ENCODE measurements around the gene TMEM117. TPM values are rescaled to one million over a fixed set of nuclear protein-coding genes. Genes with fewer than 3 reads are reported as not detected.

The TMEM117 gene
- polyA plus RNA-seq, 1 donor (not counting 4 experiments of a cell fraction or from before 2014, with no cell fraction given): 8.5 TPM

GRCh38 chr12:44387581-44387980 lies 551.7 kb downstream of the TMEM117 start:
- H3K4me2 ChIP-seq (ENCODE audit: control insufficient read depth, extremely low read depth, insufficient read depth, low read depth, low read length): no peak overlapping the region
- H3K4me1 ChIP-seq (ENCODE audit: control insufficient read depth, extremely low read depth, insufficient read depth, low read length): no peaks in the 10 kb centered on the region
- H2AFZ ChIP-seq (ENCODE audit: control insufficient read depth, low read length): no peak overlapping the region
- no peaks in the 10 kb centered on the region for H3K36me3 ChIP-seq (ENCODE audit: control insufficient read depth in 2 of 2, extremely low read depth in 1 of 2, insufficient read depth in 2 of 2, low read length in 2 of 2)
- H3K27me3 ChIP-seq (ENCODE audit: control insufficient read depth, extremely low read depth, insufficient read depth, low read length): no peaks in the 10 kb centered on the region
- no peaks in the 10 kb centered on the region for H3K9me3 ChIP-seq (ENCODE audit: control insufficient read depth, low read depth, low read length)
- no peak overlapping the region for H3K9ac ChIP-seq (ENCODE audit: control insufficient read depth, extremely low read depth, insufficient read depth, low read length)
- DNase-seq (ENCODE audit: low read depth, low spot score): no peak
- H3K4me3 ChIP-seq (ENCODE audit: control insufficient read depth in 2 of 3, extremely low read depth in 1 of 3, insufficient read depth in 2 of 3, low read depth in 1 of 3, low read length in 3 of 3): no peak overlapping the region
- H4K20me1 ChIP-seq (ENCODE audit: control insufficient read depth, extremely low read depth, insufficient read depth, low read length): no peaks in the 10 kb centered on the region
- no peak overlapping the region for H3K27ac ChIP-seq (ENCODE audit: control insufficient read depth, insufficient read depth, low read length)
- TF ChIP-seq EZH2 (IDR thresholded peaks at IDR 0.05; ENCODE audit: low read length) (no peak), CTCF (optimal IDR thresholded peaks at IDR 0.05 in 1 of 3, IDR thresholded peaks at IDR 0.05 in 1 of 3, conservative IDR thresholded peaks at IDR 0.05 in 1 of 3; ENCODE audit: extremely low read depth in 1 of 3, insufficient read depth in 2 of 3, low read length in 3 of 3) (no peak)
- FAIRE-seq: no peak
- dilution Hi-C loops (cut with MboI; ENCODE audit: extremely low pct_ligation_motif_present, low sequenced_read_pairs): no loop called here
- H3K79me2 ChIP-seq (ENCODE audit: control insufficient read depth, insufficient read depth, low read length): no peaks in the 10 kb centered on the region
- H3K9me1 ChIP-seq (ENCODE audit: control insufficient read depth, extremely low read depth, insufficient read depth, low read length): no peaks in the 10 kb centered on the region

- no peaks in the 10 kb centered on the region for H3K27me3 ChIP-seq (ENCODE audit: control insufficient read depth, extremely low read depth, insufficient read depth, low read length)
- H3K4me2 ChIP-seq (ENCODE audit: control insufficient read depth, extremely low read depth, insufficient read depth, low read depth, low read length): no peak overlapping the region
- H3K4me3 ChIP-seq (ENCODE audit: control insufficient read depth in 2 of 3, extremely low read depth in 1 of 3, insufficient read depth in 2 of 3, low read depth in 1 of 3, low read length in 3 of 3): no peak overlapping the region
- H3K9ac ChIP-seq (ENCODE audit: control insufficient read depth, extremely low read depth, insufficient read depth, low read length): no peak overlapping the region
- no peaks in the 10 kb centered on the region for H3K79me2 ChIP-seq (ENCODE audit: control insufficient read depth, insufficient read depth, low read length)
- H2AFZ ChIP-seq (ENCODE audit: control insufficient read depth, low read length): no peak overlapping the region
- no peaks in the 10 kb centered on the region for H4K20me1 ChIP-seq (ENCODE audit: control insufficient read depth, extremely low read depth, insufficient read depth, low read length)
- H3K9me3 ChIP-seq (ENCODE audit: control insufficient read depth, low read depth, low read length): no peaks in the 10 kb centered on the region
- TF ChIP-seq CTCF (optimal IDR thresholded peaks at IDR 0.05 in 1 of 3, IDR thresholded peaks at IDR 0.05 in 1 of 3, conservative IDR thresholded peaks at IDR 0.05 in 1 of 3; ENCODE audit: extremely low read depth in 1 of 3, insufficient read depth in 2 of 3, low read length in 3 of 3) (no peak), EZH2 (IDR thresholded peaks at IDR 0.05; ENCODE audit: low read length) (no peak)
- no peaks in the 10 kb centered on the region for H3K36me3 ChIP-seq (ENCODE audit: control insufficient read depth in 2 of 2, extremely low read depth in 1 of 2, insufficient read depth in 2 of 2, low read length in 2 of 2)
- no peaks in the 10 kb centered on the region for H3K4me1 ChIP-seq (ENCODE audit: control insufficient read depth, extremely low read depth, insufficient read depth, low read length)
- DNase-seq (ENCODE audit: low read depth, low spot score): no peak
- H3K27ac ChIP-seq (ENCODE audit: control insufficient read depth, insufficient read depth, low read length): no peak overlapping the region
- dilution Hi-C loops (cut with MboI; ENCODE audit: extremely low pct_ligation_motif_present, low sequenced_read_pairs): no loop called here
- no peaks in the 10 kb centered on the region for H3K9me1 ChIP-seq (ENCODE audit: control insufficient read depth, extremely low read depth, insufficient read depth, low read length)
- FAIRE-seq: no peak
These were observed 553.2 kb downstream of the TMEM117 start for GRCh38 chr12:44389038-44389437.

Data from keratinocyte (primary cell).